ENCODE data around the gene SPOCK1.

- no peak for TF ChIP-seq GATA3 (IDR thresholded peaks at IDR 0.05; ENCODE audit: low read depth, low read length)
- no peak for TF ChIP-seq GATA2 (IDR thresholded peaks at IDR 0.05; ENCODE audit: low read depth, low read length)
Observed at GRCh38 chr5:137497396-137498290, 1.5 kb downstream of the SPOCK1 start.

All from SH-SY5Y (cell line).